K562 (cell line): ENCODE data around the gene SVOP. TPM values are rescaled to one million over a fixed set of nuclear protein-coding genes. Genes with fewer than 3 reads are reported as not detected.

ENCODE experiments used
- BACH1 ChIP-seq: fragments of 200-800 bp; sonication (Bioruptor generic); IDR thresholded peaks from 2 replicates; pipeline ENCODE4 v1.6.1; 2016; ENCODE audit warnings: missing genetic modification characterization, missing compliant biosample characterization
- CUX1 ChIP-seq: fragments of 200-800 bp; sonication (Bioruptor generic); IDR thresholded peaks from 2 replicates; pipeline ENCODE4 v1.6.1; 2016; ENCODE audit warnings: missing genetic modification characterization, missing compliant biosample characterization
- USF2 ChIP-seq: sonication (generic); formaldehyde crosslinking; IDR thresholded peaks from 2 replicates; pipeline ENCODE4 v1.5.0; 2020; ENCODE audit warnings: missing genetic modification reagents
- ZNF551 ChIP-seq: fragments of 250-450 bp; sonication (Bioruptor Pico); IDR thresholded peaks from 2 replicates; pipeline ENCODE4 v1.5.0; 2021; ENCODE audit warnings: mild to moderate bottlenecking, moderate library complexity
- polyA plus RNA-seq, 8 experiments: library from polyadenylated mRNA; depleted of rRNA in 4 of 8; stranded (reverse) in 5 of 8; unstranded in 3 of 8; fragments of >200 nt; fragmentation: Nextera tagmentation in 2 of 8; fragmentation: Illumina TruSeq in 1 of 8; extraction: Ambion mirVana in 2 of 8; extraction: Trizol in 1 of 8; gene quantifications; 2 replicates each; pipeline versions ENCODE4 v1.2.1 to v1.2.3, GENCODE V29; 2011 to 2014; ENCODE audit warnings: inconsistent platforms in 1 of 8, missing spikeins in 1 of 8
- total RNA-seq, 7 experiments: library from RNA; depleted of rRNA in 6 of 7; stranded (reverse); fragments of >200 nt in 6 of 7; fragmentation: Illumina TruSeq in 2 of 7; extraction: Trizol in 2 of 7; gene quantifications; 2 replicates each; pipeline versions ENCODE4 v1.2.1 to v1.2.3, GENCODE V29; 2011 to 2021; ENCODE audit warnings: low replicate concordance in 1 of 7

The SVOP gene
- total and polyA plus RNA-seq, 9 of the 15 experiments (the other 6 are each of a cell fraction or from before 2014, with no cell fraction given), result 0.01 to 0.09 (median 0.06) TPM; not detected in 1

DNA sequence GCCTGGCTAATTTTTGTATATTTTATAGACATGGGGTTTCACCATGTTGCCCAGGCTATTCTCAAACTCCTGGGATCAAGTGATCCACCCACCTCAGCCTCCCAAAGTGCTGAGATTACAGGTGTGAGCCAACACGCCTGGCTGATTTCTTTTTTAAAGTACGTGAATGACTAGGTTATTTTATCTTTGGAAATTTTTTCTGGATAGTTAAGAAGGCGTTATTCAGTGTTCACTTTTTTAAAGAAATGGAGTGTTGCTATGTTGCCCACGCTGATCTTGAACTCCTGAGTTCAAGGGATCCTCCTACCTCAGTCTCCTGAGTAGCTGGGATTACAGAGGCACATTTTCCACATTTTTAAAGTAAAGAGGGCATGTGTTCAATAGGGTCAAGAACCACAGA is 58.6 kb downstream of the SVOP start (continued):
- no peak for TF ChIP-seq CUX1
- TF ChIP-seq USF2 (CRISPR knock-in tag), result no peak
- TF ChIP-seq BACH1 (tag), result no peak
- no peak for TF ChIP-seq ZNF551 (CRISPR knock-in tag)
